OCI-LY1 (cell line): ENCODE data around the gene MPPED1.

Experiments used
- EZH2 ChIP-seq: fragments of 200-600 bp; sonication (generic), shearing (Covaris generic); IDR thresholded peaks from 2 replicates; pipeline ENCODE4 v1.8.0; 2017; ENCODE audit warnings: borderline replicate concordance, mixed run types, mild to moderate bottlenecking, antibody characterized with exemption, low read length, moderate library complexity, mixed read lengths
- TF ChIP-seq, protein P1 (sequence below): fragments of 200-600 bp; sonication (generic), shearing (Covaris generic); IDR thresholded peaks from 2 replicates; pipeline ENCODE4 v1.5.1; 2017; ENCODE audit warnings: mild to moderate bottlenecking, antibody characterized with exemption, low read length, moderate library complexity, mixed read lengths

DNA sequence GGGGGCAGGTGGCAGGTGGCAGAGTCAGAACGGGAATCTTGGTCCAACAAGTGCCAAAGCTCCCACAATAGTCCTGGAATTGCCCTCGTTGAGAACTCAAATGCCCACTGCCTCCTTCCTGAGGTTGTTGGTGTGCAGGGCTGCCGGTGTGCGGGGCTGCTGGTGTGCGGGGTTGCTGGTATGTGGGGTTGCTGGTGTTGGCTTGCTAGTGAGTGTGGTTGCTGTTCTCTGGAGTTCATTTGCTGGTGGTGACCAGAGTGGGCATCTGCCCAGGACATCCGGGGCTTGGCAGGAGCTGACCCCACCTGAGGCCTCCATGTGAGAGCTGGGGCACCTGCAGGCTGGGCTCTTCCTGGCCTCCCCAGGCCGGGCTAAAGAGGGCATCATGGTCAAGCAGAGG, 14.0 kb upstream of the MPPED1 start:
- TF ChIP-seq, protein P1, sequence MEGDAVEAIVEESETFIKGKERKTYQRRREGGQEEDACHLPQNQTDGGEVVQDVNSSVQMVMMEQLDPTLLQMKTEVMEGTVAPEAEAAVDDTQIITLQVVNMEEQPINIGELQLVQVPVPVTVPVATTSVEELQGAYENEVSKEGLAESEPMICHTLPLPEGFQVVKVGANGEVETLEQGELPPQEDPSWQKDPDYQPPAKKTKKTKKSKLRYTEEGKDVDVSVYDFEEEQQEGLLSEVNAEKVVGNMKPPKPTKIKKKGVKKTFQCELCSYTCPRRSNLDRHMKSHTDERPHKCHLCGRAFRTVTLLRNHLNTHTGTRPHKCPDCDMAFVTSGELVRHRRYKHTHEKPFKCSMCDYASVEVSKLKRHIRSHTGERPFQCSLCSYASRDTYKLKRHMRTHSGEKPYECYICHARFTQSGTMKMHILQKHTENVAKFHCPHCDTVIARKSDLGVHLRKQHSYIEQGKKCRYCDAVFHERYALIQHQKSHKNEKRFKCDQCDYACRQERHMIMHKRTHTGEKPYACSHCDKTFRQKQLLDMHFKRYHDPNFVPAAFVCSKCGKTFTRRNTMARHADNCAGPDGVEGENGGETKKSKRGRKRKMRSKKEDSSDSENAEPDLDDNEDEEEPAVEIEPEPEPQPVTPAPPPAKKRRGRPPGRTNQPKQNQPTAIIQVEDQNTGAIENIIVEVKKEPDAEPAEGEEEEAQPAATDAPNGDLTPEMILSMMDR = no peak
- TF ChIP-seq EZH2 = no peak
